Brain microvascular endothelial cell (primary cell): Measurements from ENCODE around the gene BAZ1A.
A peak's percentile ranks its signal among the peaks of the same experiment; 100 is the strongest.

Experiments
- DNase-seq: peaks from one replicate; pipeline ENCODE4 v3.0.0-alpha.2; 2020
- H3K27ac ChIP-seq: fragments of 250-450 bp; sonication (Bioruptor Pico); 2 replicates; pipeline ENCODE4 v1.5.1; 2020; ENCODE audit warnings: mild to moderate bottlenecking, moderate library complexity
- H3K27me3 ChIP-seq: fragments of 250-450 bp; sonication (Bioruptor Pico); replicated peaks from 2 replicates; pipeline ENCODE4 v1.5.1; 2020; ENCODE audit warnings: mild to moderate bottlenecking
- H3K36me3 ChIP-seq: fragments of 250-450 bp; sonication (Bioruptor Pico); replicated peaks from 2 replicates; pipeline ENCODE4 v1.5.1; 2020; ENCODE audit warnings: mild to moderate bottlenecking
- H3K4me3 ChIP-seq: 2 replicates; pipeline ENCODE4 v1.5.1; 2011; ENCODE audit warnings: low read depth, mild to moderate bottlenecking, control low read depth, low read length, moderate library complexity
- in situ Hi-C: cut with HindIII; loops from 2 replicates; pipeline ENCODE4 v1.10.0; 2017; ENCODE audit warnings: low sequenced_read_pairs, low pct_ligation_motif_present
- TF ChIP-seq, protein P1 (sequence below): IDR thresholded peaks from 2 replicates; pipeline ENCODE4 v1.5.1; 2011; ENCODE audit warnings: low read depth, mild to moderate bottlenecking, moderate library complexity, low read length, control low read depth, inconsistent platforms; ENCODE audit errors: missing control alignments

BAZ1A gene

DNA sequence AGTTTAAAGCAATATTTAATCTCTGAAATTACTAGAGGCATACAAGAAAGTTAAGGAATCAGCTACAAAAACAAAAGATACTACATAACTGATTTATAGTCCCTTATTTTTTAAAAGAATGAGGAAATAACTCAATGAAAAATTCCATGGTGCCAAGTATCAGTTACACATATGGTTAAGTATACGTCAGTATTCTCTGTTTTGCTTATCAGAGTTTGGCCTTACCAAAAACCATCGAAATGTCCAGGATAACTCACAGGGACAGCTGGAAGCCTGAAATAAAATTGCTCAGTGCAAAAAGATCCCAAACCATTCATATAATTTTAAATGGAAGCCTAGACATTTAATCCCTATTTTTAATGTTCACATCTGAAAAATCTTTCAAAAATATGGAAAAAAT, 164.4 kb downstream of the BAZ1A start:
- in situ Hi-C loops = no loop called here

DNA sequence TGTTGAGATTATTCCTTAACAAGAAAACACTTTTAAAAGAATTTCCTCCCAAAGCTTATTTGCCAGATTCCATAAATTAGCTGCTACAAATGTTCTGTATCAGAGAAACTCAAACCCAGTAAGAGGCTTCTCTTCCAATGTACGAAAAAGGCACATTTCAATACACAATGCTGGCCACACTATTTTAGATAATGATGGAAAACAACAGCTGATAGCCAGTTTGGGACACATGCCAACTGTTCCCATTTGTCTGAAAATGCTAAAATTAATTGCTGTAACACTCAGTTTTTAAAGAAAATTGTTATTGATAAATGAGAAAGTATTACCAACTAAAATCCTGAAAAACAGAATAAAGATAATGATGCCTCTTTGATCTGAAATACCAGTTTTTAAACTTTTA, 165.2 kb downstream of the BAZ1A start:
- Histone ChIP-seq H3K27me3 (no peaks in the 10 kb centered on the region), H3K27ac (peak overlapping the region; percentile 72), H3K4me3 (no peak overlapping the region), H3K36me3 (peaks cover 10% of the 10 kb centered on the region)
- TF ChIP-seq, protein P1, sequence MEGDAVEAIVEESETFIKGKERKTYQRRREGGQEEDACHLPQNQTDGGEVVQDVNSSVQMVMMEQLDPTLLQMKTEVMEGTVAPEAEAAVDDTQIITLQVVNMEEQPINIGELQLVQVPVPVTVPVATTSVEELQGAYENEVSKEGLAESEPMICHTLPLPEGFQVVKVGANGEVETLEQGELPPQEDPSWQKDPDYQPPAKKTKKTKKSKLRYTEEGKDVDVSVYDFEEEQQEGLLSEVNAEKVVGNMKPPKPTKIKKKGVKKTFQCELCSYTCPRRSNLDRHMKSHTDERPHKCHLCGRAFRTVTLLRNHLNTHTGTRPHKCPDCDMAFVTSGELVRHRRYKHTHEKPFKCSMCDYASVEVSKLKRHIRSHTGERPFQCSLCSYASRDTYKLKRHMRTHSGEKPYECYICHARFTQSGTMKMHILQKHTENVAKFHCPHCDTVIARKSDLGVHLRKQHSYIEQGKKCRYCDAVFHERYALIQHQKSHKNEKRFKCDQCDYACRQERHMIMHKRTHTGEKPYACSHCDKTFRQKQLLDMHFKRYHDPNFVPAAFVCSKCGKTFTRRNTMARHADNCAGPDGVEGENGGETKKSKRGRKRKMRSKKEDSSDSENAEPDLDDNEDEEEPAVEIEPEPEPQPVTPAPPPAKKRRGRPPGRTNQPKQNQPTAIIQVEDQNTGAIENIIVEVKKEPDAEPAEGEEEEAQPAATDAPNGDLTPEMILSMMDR = no peak
- DNase-seq = no peak
- in situ Hi-C loops = no loop called here

More for the DNA sequence above, 164.4 kb downstream of the BAZ1A start:
- Histone ChIP-seq H3K36me3 (peaks cover 10% of the 10 kb centered on the region), H3K4me3 (no peak overlapping the region), H3K27ac (peak overlapping the region; percentile 72), H3K27me3 (no peaks in the 10 kb centered on the region)
- TF ChIP-seq, protein P1 = no peak
- no peak for DNase-seq

DNA sequence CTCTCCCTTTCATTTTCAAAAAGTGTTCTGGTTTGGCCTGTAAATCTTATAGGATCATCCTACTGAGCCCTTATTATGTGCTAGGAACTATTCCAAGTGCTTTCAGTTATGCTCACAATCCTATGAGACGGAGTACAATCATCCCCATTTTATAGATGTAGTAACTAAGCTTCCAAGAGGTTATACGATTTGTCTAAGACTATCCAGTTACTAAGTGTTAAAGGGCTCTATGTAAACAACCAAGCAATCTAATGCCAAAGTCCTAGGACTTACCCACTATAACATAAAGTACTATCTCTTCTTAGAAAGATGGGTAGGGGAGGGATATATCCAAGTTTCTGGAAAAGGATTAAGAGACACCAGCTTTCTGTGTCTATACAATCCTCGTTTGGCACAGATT, 167.4 kb downstream of the BAZ1A start:
- no peaks in the 10 kb centered on the region for H3K27me3 ChIP-seq
- TF ChIP-seq, protein P1 = no peak
- H3K36me3 ChIP-seq = peaks cover 8% of the 10 kb centered on the region
- no peak overlapping the region for H3K27ac ChIP-seq
- in situ Hi-C loops = no loop called here
- H3K4me3 ChIP-seq = no peak overlapping the region
- DNase-seq = no peak
